Measurements from ENCODE around the gene MYLK4. TPM values are rescaled to one million over a fixed set of nuclear protein-coding genes. Genes with fewer than 3 reads are reported as not detected.
A peak's percentile ranks its signal among the peaks of the same experiment; 100 is the strongest.

The MYLK4 gene
- polyA plus RNA-seq, 1 experiment = 0.21 TPM

- TF ChIP-seq CTCF (IDR thresholded peaks at IDR 0.05; ENCODE audit: insufficient read depth, low read depth, low read length) = no peak
- ChIA-PET POLR2A (no interaction called here), CTCF (interaction anchor here (0.6 to 3.0 kb wide), 4 partner anchors 9 to 1097 kb away, joined by 3 to 14 read pairs (median 5); no protein-coding TSS in a partner anchor)
These were observed 57.5 kb downstream of the MYLK4 start for GRCh38 chr6:2693231-2693630.

GRCh38 chr6:2688401-2689064, 62.2 kb downstream of the MYLK4 start:
- peak; percentile 41 for DNase-seq (ENCODE audit: low read depth)
- CTCF ChIA-PET = no interaction called here
- H3K27me3 ChIP-seq (ENCODE audit: control insufficient read depth, insufficient read depth, low read length) = no peaks in the 10 kb centered on the region
- no peak overlapping the region for H3K4me3 ChIP-seq (ENCODE audit: low read depth, low read length)
- POLR2A ChIA-PET = no interaction called here
- TF ChIP-seq CTCF (IDR thresholded peaks at IDR 0.05; ENCODE audit: insufficient read depth, low read depth, low read length) = no peak
- no peaks in the 10 kb centered on the region; the same call in 1 of the 2 replicates for H3K36me3 ChIP-seq (ENCODE audit: control insufficient read depth, insufficient read depth, low read length)

More at GRCh38 chr6:2693231-2693630, 57.5 kb downstream of the MYLK4 start:
- Histone ChIP-seq H3K4me3 (ENCODE audit: low read depth, low read length) (no peak overlapping the region), H3K36me3 (ENCODE audit: control insufficient read depth, insufficient read depth, low read length) (no peaks in the 10 kb centered on the region), H3K27me3 (ENCODE audit: control insufficient read depth, insufficient read depth, low read length) (no peaks in the 10 kb centered on the region)
- DNase-seq (ENCODE audit: low read depth) = no peak

GRCh38 chr6:2687456-2687855, 63.3 kb downstream of the MYLK4 start:
- no peaks in the 10 kb centered on the region for H3K27me3 ChIP-seq (ENCODE audit: control insufficient read depth, insufficient read depth, low read length)
- no peak for DNase-seq (ENCODE audit: low read depth)
- TF ChIP-seq CTCF (IDR thresholded peaks at IDR 0.05; ENCODE audit: insufficient read depth, low read depth, low read length) = no peak
- ChIA-PET CTCF (no interaction called here), POLR2A (no interaction called here)
- no peak overlapping the region for H3K4me3 ChIP-seq (ENCODE audit: low read depth, low read length)
- no peaks in the 10 kb centered on the region; the same call in 1 of the 2 replicates for H3K36me3 ChIP-seq (ENCODE audit: control insufficient read depth, insufficient read depth, low read length)

GRCh38 chr6:2686515-2686914, 64.2 kb downstream of the MYLK4 start:
- Histone ChIP-seq H3K4me3 (ENCODE audit: low read depth, low read length) (no peak overlapping the region), H3K27me3 (ENCODE audit: control insufficient read depth, insufficient read depth, low read length) (no peaks in the 10 kb centered on the region), H3K36me3 (ENCODE audit: control insufficient read depth, insufficient read depth, low read length) (no peaks in the 10 kb centered on the region; the same call in 1 of the 2 replicates)
- ChIA-PET POLR2A (no interaction called here), CTCF (no interaction called here)
- no peak for DNase-seq (ENCODE audit: low read depth)
- no peak for TF ChIP-seq CTCF (IDR thresholded peaks at IDR 0.05; ENCODE audit: insufficient read depth, low read depth, low read length)

- ChIA-PET POLR2A (no interaction called here), CTCF (no interaction called here)
- no peak for DNase-seq (ENCODE audit: low read depth)
- Histone ChIP-seq H3K27me3 (ENCODE audit: control insufficient read depth, insufficient read depth, low read length) (no peaks in the 10 kb centered on the region), H3K4me3 (ENCODE audit: low read depth, low read length) (no peak overlapping the region), H3K36me3 (ENCODE audit: control insufficient read depth, insufficient read depth, low read length) (no peaks in the 10 kb centered on the region; the same call in 1 of the 2 replicates)
- no peak for TF ChIP-seq CTCF (IDR thresholded peaks at IDR 0.05; ENCODE audit: insufficient read depth, low read depth, low read length)
These were observed 65.7 kb downstream of the MYLK4 start for GRCh38 chr6:2684766-2685754.
